Progenitor cell of endocrine pancreas (in vitro differentiated cells): ENCODE measurements around the gene XIRP2. TPM values are rescaled to one million over a fixed set of nuclear protein-coding genes. Genes with fewer than 3 reads are reported as not detected.

Experiments used
- DNase-seq: peaks from one replicate; pipeline ENCODE4 v3.0.0; 2021; ENCODE audit warnings: low spot score; ENCODE audit not compliant: unreplicated experiment
- H3K27ac Mint-ChIP-seq: 2 replicates; pipeline ENCODE4 v1.8.0; 2021; ENCODE audit warnings: mild to moderate bottlenecking, moderate library complexity, mixed read lengths
- H3K27me3 Mint-ChIP-seq: 2 replicates; pipeline ENCODE4 v1.8.0; 2021; ENCODE audit warnings: mixed read lengths
- H3K36me3 Mint-ChIP-seq: 2 replicates; pipeline ENCODE4 v1.8.0; 2022; ENCODE audit warnings: mixed read lengths; ENCODE audit not compliant: insufficient read depth
- H3K4me1 Mint-ChIP-seq: 2 replicates; pipeline ENCODE4 v1.8.0; 2021; ENCODE audit warnings: low read depth, mixed read lengths
- H3K4me3 Mint-ChIP-seq: 2 replicates; pipeline ENCODE4 v1.8.0; 2021; ENCODE audit warnings: low read depth, mild to moderate bottlenecking, moderate library complexity, mixed read lengths
- H3K9me3 Mint-ChIP-seq: 2 replicates; pipeline ENCODE4 v1.8.0; 2021; ENCODE audit warnings: low read depth, mixed read lengths
- CTCF ChIP-seq: fragments of 200-600 bp; sonication (generic); IDR thresholded peaks from one replicate; pipeline ENCODE4 v1.5.0; 2021; ENCODE audit warnings: antibody characterized with exemption, mild to moderate bottlenecking; ENCODE audit not compliant: unreplicated experiment
- total RNA-seq: library from RNA; stranded (reverse); gene quantifications from 2 replicates; pipeline ENCODE4 v1.2.1, GENCODE V29; 2021

XIRP2 gene
- total RNA-seq, 1 donor from 2014 or later, result 0.12 TPM

GRCh38 chr2:167297292-167297691, 409.0 kb downstream of the XIRP2 start:
- Mint-ChIP-seq H3K4me3 (no peak overlapping the region), H3K27me3 (peaks cover 7% of the 10 kb centered on the region), H3K9me3 (no peaks in the 10 kb centered on the region)

GRCh38 chr2:167298017-167298416, 409.7 kb downstream of the XIRP2 start:
- Mint-ChIP-seq H3K9me3 (no peaks in the 10 kb centered on the region), H3K27ac (no peak overlapping the region), H3K4me3 (no peak overlapping the region), H3K4me1 (peaks cover 15% of the 10 kb centered on the region), H3K36me3 (peaks cover 1% of the 10 kb centered on the region), H3K27me3 (peaks cover 7% of the 10 kb centered on the region)
- TF ChIP-seq CTCF, result no peak
- no peak for DNase-seq

More at GRCh38 chr2:167297292-167297691, 409.0 kb downstream of the XIRP2 start:
- H3K36me3 Mint-ChIP-seq, result peaks cover 1% of the 10 kb centered on the region
- TF ChIP-seq CTCF, result no peak
- no peak overlapping the region for H3K27ac Mint-ChIP-seq
- no peak for DNase-seq
- peaks cover 15% of the 10 kb centered on the region for H3K4me1 Mint-ChIP-seq
